SH-SY5Y (cell line): Measurements from ENCODE around the gene PBRM1.

Experiments
- GATA2 ChIP-seq: IDR thresholded peaks from 2 replicates; pipeline ENCODE4 v1.6.1; 2011; ENCODE audit warnings: mild to moderate bottlenecking, low read depth, low read length
- GATA3 ChIP-seq: IDR thresholded peaks from 2 replicates; pipeline ENCODE4 v1.6.1; 2011; ENCODE audit warnings: low read depth, mild to moderate bottlenecking, low read length, moderate library complexity

DNA sequence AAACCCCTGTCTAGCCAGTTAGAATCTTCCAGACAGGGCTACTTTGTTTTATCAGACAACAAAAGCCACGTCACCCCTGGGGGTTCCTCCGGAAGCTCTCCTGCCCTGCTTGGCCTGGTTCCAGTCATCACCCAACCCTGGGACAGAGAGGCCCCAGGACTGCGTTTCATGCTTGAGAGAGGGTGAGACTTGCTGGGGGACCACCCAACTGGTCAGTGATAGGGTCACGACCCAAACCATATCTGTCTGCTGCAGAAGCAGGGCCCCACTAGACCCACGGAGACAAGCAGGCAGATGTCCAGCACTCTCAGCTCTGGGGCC, 153.2 kb downstream of the PBRM1 start:
- TF ChIP-seq GATA2 (no peak), GATA3 (no peak)
